DMS53 treated with DMSO at 0.1 percent for 48 hours (cell line): ENCODE results near the gene ZNF256.

Experiments used
- DNase-seq: peaks from one replicate; lab custom pipeline; 2025; ENCODE audit not compliant: unreplicated experiment; lab: John Stamatoyannopoulos, UW

Gene ZNF256

GRCh38 chr19:57947419-57948134 lies at the start of gene ZNF256:
Gene ZNF256, minus strand, starts transcription at chr19:57947706. Its CDS starts 232 bp downstream, at chr19:57947474.
- peak; percentile 53 for DNase-seq

GRCh38 chr19:57992841-57993240 lies 45.3 kb upstream of the ZNF256 start:
- no peak for DNase-seq

- DNase-seq, result peak; percentile 7
Observed at GRCh38 chr19:57978586-57979289, 31.2 kb upstream of the ZNF256 start.

- DNase-seq, result no peak
Observed at GRCh38 chr19:57974434-57974833, 26.9 kb upstream of the ZNF256 start, which contains the start of gene C19orf18. Gene C19orf18, minus strand, starts transcription at chr19:57974534. Its CDS starts 102 bp downstream, at chr19:57974432.

- DNase-seq, result no peak
Observed at GRCh38 chr19:57964761-57965160, 17.3 kb upstream of the ZNF256 start.

GRCh38 chr19:57961785-57962184 lies 14.3 kb upstream of the ZNF256 start:
- DNase-seq, result no peak

- no peak for DNase-seq
Observed at GRCh38 chr19:57954996-57955395, 7.5 kb upstream of the ZNF256 start.

GRCh38 chr19:57949702-57950101 lies 2.2 kb upstream of the ZNF256 start:
- DNase-seq, result no peak

- DNase-seq, result no peak
Observed at GRCh38 chr19:57949296-57949695, 1.8 kb upstream of the ZNF256 start.

GRCh38 chr19:57947088-57947418 lies 453 bp downstream of the ZNF256 start:
- no peak for DNase-seq

- no peak for DNase-seq
Observed at GRCh38 chr19:57946316-57946715, 1.2 kb downstream of the ZNF256 start.

GRCh38 chr19:57941593-57941992 lies 5.9 kb downstream of the ZNF256 start:
- no peak for DNase-seq

- DNase-seq, result no peak
Observed at GRCh38 chr19:57935731-57936130, 11.8 kb downstream of the ZNF256 start.

- DNase-seq, result peak; percentile 49
Observed at GRCh38 chr19:57934820-57935665, 12.5 kb downstream of the ZNF256 start, which contains the start of gene ZNF418. Gene ZNF418, minus strand, starts transcription at chr19:57935402. Its CDS starts 1,580 bp downstream, at chr19:57933822.

- DNase-seq, result no peak
Observed at GRCh38 chr19:57927587-57927986, 19.9 kb downstream of the ZNF256 start.

GRCh38 chr19:57916168-57916995 lies 31.1 kb downstream of the ZNF256 start, which contains the start of gene ZNF417:
Gene ZNF417, minus strand, starts transcription at chr19:57916592. Its CDS starts 181 bp downstream, at chr19:57916411.
- peak; percentile 95 for DNase-seq

- no peak for DNase-seq
Observed at GRCh38 chr19:57914531-57914930, 33.0 kb downstream of the ZNF256 start.

GRCh38 chr19:57907394-57907793 lies 40.1 kb downstream of the ZNF256 start:
- DNase-seq, result no peak

- no peak for DNase-seq
Observed at GRCh38 chr19:57905258-57905657, 42.2 kb downstream of the ZNF256 start.

GRCh38 chr19:57903618-57904184 lies 43.8 kb downstream of the ZNF256 start:
- no peak for DNase-seq
